ENCODE measurements around the gene SPEF2.

Gene SPEF2

DNA sequence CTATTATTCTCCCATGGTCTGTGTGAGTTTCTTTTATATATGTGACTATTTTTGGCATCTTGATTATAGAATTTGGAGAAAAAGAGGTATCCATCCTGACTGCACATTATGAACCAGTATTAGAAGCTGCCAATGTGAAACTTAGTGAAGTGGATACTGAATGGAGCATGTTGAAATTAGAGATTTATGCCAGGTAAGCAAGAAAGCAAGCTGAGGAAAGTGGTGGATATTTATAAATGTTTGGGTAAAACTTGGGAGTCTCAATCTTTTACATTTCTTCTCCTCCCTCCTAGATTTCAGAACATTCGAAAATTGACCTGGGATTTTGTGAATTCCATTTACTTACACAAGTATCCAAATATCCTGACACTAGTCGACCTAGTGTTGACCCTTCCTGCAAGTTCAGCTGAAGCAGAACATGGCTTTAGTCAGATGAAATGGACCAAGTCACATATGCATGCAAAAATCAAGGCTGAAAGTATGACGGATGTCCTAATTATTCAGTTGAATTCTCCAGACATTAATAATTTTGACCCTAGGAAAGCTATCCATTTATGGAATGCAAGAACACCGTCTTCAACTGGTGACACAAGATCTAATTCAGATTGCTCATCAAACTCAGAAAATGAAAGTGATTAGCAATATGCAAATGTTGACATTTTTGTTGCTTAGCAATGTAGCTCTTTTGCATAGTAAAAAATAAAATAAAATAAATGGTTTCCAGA lies 172.2 kb downstream of the SPEF2 start:
- no peak for DNase-seq
- no peaks in the 10 kb centered on the region for H3K9me3 ChIP-seq (ENCODE audit: control insufficient read depth, low read length)
- peak overlapping the region; percentile 40 for H3K27ac ChIP-seq (ENCODE audit: insufficient read depth, low read length, poor library complexity, severe bottlenecking)
- no peaks in the 10 kb centered on the region for H3K36me3 ChIP-seq (ENCODE audit: control insufficient read depth, insufficient read depth, low read length)
- no peak overlapping the region for H3K4me3 ChIP-seq (ENCODE audit: insufficient read depth, low read depth, low read length, poor library complexity, severe bottlenecking)
- no peaks in the 10 kb centered on the region for H3K27me3 ChIP-seq (replicated peaks; ENCODE audit: control insufficient read depth, insufficient read depth, low read length, poor library complexity, severe bottlenecking)
- H3K4me1 ChIP-seq (ENCODE audit: control insufficient read depth, insufficient read depth, low read length, poor library complexity, severe bottlenecking): peaks cover 25% of the 10 kb centered on the region

DNA sequence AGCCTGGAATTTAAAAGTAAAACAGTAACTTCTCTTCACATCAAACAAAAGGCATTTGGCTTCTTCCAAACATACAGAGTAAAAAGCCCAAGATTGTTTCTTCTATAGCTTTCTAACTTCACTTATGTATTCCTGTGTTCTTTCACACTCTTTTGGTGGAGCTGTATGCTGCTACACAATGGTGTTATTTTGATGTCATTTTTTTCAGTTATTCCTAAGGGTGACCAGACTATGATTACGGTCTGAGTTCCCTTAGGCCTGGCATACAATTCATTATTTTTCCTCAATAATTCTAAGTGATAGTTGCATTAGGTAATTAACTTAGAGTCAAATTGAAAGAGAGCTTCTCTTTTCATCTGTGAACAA lies 172.8 kb downstream of the SPEF2 start:
- Histone ChIP-seq H3K27ac (ENCODE audit: insufficient read depth, low read length, poor library complexity, severe bottlenecking) (peak overlapping the region; percentile 40), H3K27me3 (replicated peaks; ENCODE audit: control insufficient read depth, insufficient read depth, low read length, poor library complexity, severe bottlenecking) (no peaks in the 10 kb centered on the region), H3K4me3 (ENCODE audit: insufficient read depth, low read depth, low read length, poor library complexity, severe bottlenecking) (no peak overlapping the region), H3K36me3 (ENCODE audit: control insufficient read depth, insufficient read depth, low read length) (no peaks in the 10 kb centered on the region), H3K9me3 (ENCODE audit: control insufficient read depth, low read length) (no peaks in the 10 kb centered on the region), H3K4me1 (ENCODE audit: control insufficient read depth, insufficient read depth, low read length, poor library complexity, severe bottlenecking) (peaks cover 28% of the 10 kb centered on the region)
- no peak for DNase-seq

DNA sequence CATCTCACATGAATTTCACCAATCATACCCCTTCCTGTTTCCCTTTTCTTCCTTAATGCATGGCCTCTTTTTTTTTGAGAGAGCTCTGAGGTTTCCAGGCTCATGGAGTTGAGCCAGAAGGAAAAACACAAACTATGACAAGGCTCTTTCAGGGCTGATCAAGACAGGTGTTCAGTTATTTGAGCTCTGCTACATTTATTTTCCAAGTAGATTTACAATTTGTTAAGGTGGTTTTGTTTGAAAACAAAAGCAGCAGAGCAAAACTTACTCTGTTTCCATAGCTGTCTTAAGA lies 176.6 kb downstream of the SPEF2 start:
- Histone ChIP-seq H3K4me3 (ENCODE audit: insufficient read depth, low read depth, low read length, poor library complexity, severe bottlenecking) (no peak overlapping the region), H3K4me1 (ENCODE audit: control insufficient read depth, insufficient read depth, low read length, poor library complexity, severe bottlenecking) (peaks cover 44% of the 10 kb centered on the region), H3K9me3 (ENCODE audit: control insufficient read depth, low read length) (no peaks in the 10 kb centered on the region), H3K36me3 (ENCODE audit: control insufficient read depth, insufficient read depth, low read length) (no peaks in the 10 kb centered on the region), H3K27ac (ENCODE audit: insufficient read depth, low read length, poor library complexity, severe bottlenecking) (peak overlapping the region; percentile 31), H3K27me3 (replicated peaks; ENCODE audit: control insufficient read depth, insufficient read depth, low read length, poor library complexity, severe bottlenecking) (no peaks in the 10 kb centered on the region)
- no peak for DNase-seq

DNA sequence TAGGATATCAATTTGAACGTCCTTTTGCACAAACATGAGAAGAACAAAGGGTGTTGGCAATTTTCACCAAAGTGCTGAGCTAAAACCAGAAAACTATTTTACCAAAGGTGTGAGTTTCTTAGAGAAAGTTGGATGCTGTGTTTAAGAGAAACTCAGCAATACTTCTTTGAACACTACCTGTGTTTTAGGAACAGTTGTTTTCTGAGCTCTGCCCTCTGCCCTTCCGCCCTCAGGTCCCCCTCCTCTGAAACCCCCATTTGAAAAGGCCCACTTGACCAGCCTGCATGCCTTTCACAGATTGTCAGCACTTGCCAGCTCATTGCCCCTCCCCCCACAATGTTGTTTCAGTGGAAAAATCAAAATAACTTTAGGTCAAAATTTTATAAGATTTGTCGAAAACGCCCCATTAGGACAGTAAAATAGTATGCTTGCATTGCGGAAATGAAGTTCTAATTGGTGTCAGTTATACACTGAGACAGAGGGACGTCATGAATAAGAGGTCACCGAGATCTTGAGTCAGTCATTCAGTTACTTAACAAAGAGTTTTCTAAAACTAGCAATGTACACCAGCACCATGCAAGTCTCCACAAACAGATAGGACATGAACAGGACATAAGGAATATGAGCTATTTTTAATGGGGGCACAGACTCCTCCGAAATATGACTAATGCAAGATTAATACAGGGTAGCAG lies 177.2 kb downstream of the SPEF2 start:
- no peaks in the 10 kb centered on the region for H3K9me3 ChIP-seq (ENCODE audit: control insufficient read depth, low read length)
- no peaks in the 10 kb centered on the region for H3K36me3 ChIP-seq (ENCODE audit: control insufficient read depth, insufficient read depth, low read length)
- H3K27ac ChIP-seq (ENCODE audit: insufficient read depth, low read length, poor library complexity, severe bottlenecking): peak overlapping the region; percentile 31
- H3K27me3 ChIP-seq (replicated peaks; ENCODE audit: control insufficient read depth, insufficient read depth, low read length, poor library complexity, severe bottlenecking): no peaks in the 10 kb centered on the region
- no peak overlapping the region for H3K4me3 ChIP-seq (ENCODE audit: insufficient read depth, low read depth, low read length, poor library complexity, severe bottlenecking)
- no peak for DNase-seq
- H3K4me1 ChIP-seq (ENCODE audit: control insufficient read depth, insufficient read depth, low read length, poor library complexity, severe bottlenecking): peaks cover 44% of the 10 kb centered on the region

DNA sequence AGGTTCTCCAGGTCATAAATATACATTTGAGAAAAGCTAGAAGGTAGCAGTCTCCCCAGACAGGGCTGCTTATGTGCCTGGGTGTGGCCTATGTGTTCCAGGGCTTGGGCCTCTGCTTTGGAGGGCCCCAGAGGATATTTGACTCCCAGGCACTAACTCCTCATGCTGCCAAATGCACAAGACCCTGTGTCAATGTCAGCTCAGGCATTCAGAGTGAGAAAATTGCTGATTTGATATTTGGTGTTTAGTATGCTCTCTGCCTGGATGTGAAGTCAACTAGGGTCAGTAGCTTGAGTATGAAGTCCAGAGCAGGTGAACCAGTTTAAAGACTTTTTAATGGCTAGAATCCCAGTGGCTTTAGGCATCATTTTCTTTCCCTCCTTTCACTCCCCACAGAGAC lies 181.5 kb downstream of the SPEF2 start:
- H3K4me3 ChIP-seq (ENCODE audit: insufficient read depth, low read depth, low read length, poor library complexity, severe bottlenecking): no peak overlapping the region
- H3K4me1 ChIP-seq (ENCODE audit: control insufficient read depth, insufficient read depth, low read length, poor library complexity, severe bottlenecking): peaks cover 52% of the 10 kb centered on the region
- H3K36me3 ChIP-seq (ENCODE audit: control insufficient read depth, insufficient read depth, low read length): no peaks in the 10 kb centered on the region
- no peak for DNase-seq
- no peak overlapping the region for H3K27ac ChIP-seq (ENCODE audit: insufficient read depth, low read length, poor library complexity, severe bottlenecking)
- H3K27me3 ChIP-seq (replicated peaks; ENCODE audit: control insufficient read depth, insufficient read depth, low read length, poor library complexity, severe bottlenecking): no peaks in the 10 kb centered on the region
- no peaks in the 10 kb centered on the region for H3K9me3 ChIP-seq (ENCODE audit: control insufficient read depth, low read length)

DNA sequence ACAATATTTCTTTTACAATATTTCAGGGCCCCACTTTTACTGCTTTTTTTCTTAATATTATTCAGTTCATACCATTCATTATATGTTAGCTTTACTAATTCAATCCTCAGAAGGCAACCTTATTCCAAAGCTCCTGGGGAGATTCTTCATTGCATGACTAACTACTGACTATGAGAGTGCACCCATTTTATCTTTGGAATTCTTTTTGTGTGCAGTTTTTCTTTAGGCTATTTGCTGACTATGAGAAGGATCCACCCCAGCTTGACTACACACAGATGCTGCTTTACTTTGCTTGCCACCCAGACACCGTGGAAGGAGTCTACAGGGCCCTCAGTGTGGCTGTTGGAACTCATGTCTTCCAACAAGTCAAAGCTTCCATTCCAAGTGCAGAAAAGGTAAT lies 182.1 kb downstream of the SPEF2 start:
- no peaks in the 10 kb centered on the region for H3K9me3 ChIP-seq (ENCODE audit: control insufficient read depth, low read length)
- no peak overlapping the region for H3K27ac ChIP-seq (ENCODE audit: insufficient read depth, low read length, poor library complexity, severe bottlenecking)
- no peaks in the 10 kb centered on the region for H3K27me3 ChIP-seq (replicated peaks; ENCODE audit: control insufficient read depth, insufficient read depth, low read length, poor library complexity, severe bottlenecking)
- no peak for DNase-seq
- no peaks in the 10 kb centered on the region for H3K36me3 ChIP-seq (ENCODE audit: control insufficient read depth, insufficient read depth, low read length)
- H3K4me1 ChIP-seq (ENCODE audit: control insufficient read depth, insufficient read depth, low read length, poor library complexity, severe bottlenecking): peaks cover 52% of the 10 kb centered on the region
- H3K4me3 ChIP-seq (ENCODE audit: insufficient read depth, low read depth, low read length, poor library complexity, severe bottlenecking): no peak overlapping the region

DNA sequence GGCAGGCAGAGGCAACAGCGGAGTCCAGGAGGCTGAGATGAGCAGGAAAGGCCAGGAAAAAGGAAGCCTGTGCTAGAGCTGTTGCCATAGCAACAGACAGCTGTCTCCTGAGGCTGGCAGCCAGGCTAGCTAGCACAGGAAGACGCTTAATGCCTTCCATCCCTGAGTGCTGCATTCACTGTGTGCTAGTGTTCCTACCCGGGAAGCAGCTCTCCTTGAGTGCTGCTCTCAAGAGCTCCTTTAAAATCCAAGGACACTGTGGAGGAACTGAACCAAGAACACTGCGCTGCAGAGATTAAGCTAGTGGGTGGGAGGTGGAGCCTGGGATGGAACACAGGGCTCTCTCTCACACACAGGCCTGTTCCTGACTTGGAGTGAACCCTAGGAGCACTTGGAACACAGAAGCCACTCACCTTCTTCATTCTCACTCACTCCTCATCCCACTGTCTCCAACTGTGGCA lies 185.6 kb downstream of the SPEF2 start:
- Histone ChIP-seq H3K9me3 (ENCODE audit: control insufficient read depth, low read length) (no peaks in the 10 kb centered on the region), H3K4me3 (ENCODE audit: insufficient read depth, low read depth, low read length, poor library complexity, severe bottlenecking) (no peak overlapping the region), H3K36me3 (ENCODE audit: control insufficient read depth, insufficient read depth, low read length) (no peaks in the 10 kb centered on the region), H3K27ac (ENCODE audit: insufficient read depth, low read length, poor library complexity, severe bottlenecking) (peak overlapping the region; percentile 15), H3K27me3 (replicated peaks; ENCODE audit: control insufficient read depth, insufficient read depth, low read length, poor library complexity, severe bottlenecking) (no peaks in the 10 kb centered on the region), H3K4me1 (ENCODE audit: control insufficient read depth, insufficient read depth, low read length, poor library complexity, severe bottlenecking) (peaks cover 36% of the 10 kb centered on the region)
- peak in 1 of 3 donors; percentile 27 for DNase-seq

DNA sequence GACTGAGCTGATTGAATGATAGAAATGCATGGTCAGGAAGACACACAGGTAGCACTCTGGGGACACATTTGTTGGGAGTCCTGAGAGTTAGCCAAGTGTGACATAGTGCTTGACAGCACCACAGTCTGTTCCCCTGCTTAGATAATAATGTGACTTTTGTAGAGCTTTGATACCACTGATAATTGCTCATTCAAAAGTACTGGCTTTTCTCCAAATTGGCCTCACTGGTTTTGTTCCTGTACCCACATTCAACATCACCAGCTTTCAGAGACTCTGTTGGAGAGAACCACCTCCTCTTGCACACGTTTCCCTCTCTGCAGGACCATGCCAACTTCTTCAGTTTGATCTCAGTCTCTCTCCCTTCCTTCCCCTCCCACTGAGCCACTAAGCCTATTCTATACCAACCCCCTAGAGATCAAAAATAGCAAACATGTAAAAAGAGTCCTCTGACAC lies 186.6 kb downstream of the SPEF2 start:
- H3K27ac ChIP-seq (ENCODE audit: insufficient read depth, low read length, poor library complexity, severe bottlenecking): no peak overlapping the region
- no peak overlapping the region for H3K4me3 ChIP-seq (ENCODE audit: insufficient read depth, low read depth, low read length, poor library complexity, severe bottlenecking)

DNA sequence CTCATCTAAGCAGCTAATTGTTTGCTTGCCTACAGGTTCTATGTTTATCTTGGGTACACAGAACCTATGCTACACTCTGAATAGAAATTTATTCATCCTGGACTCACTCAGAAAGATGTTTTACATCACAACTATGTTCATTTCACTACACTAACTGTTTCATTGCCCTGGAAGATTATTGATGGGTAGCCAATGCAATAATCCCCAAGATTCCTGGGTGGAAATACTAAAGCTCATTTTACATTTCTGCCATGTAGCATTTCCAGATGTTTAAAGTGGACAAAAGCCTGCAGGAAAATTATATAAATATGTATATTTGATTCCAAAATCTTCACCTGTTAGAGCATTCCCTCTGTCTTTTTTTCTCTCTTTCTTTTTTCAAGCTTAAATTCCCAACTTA lies 187.2 kb downstream of the SPEF2 start:
- no peak overlapping the region for H3K4me3 ChIP-seq (ENCODE audit: insufficient read depth, low read depth, low read length, poor library complexity, severe bottlenecking)
- no peaks in the 10 kb centered on the region for H3K9me3 ChIP-seq (ENCODE audit: control insufficient read depth, low read length)
- H3K36me3 ChIP-seq (ENCODE audit: control insufficient read depth, insufficient read depth, low read length): no peaks in the 10 kb centered on the region
- H3K27me3 ChIP-seq (replicated peaks; ENCODE audit: control insufficient read depth, insufficient read depth, low read length, poor library complexity, severe bottlenecking): no peaks in the 10 kb centered on the region
- no peak overlapping the region for H3K27ac ChIP-seq (ENCODE audit: insufficient read depth, low read length, poor library complexity, severe bottlenecking)
- peaks cover 46% of the 10 kb centered on the region for H3K4me1 ChIP-seq (ENCODE audit: control insufficient read depth, insufficient read depth, low read length, poor library complexity, severe bottlenecking)
- DNase-seq: no peak

More for the DNA sequence above, 186.6 kb downstream of the SPEF2 start:
- H3K4me1 ChIP-seq (ENCODE audit: control insufficient read depth, insufficient read depth, low read length, poor library complexity, severe bottlenecking): peaks cover 40% of the 10 kb centered on the region
- DNase-seq: no peak
- H3K9me3 ChIP-seq (ENCODE audit: control insufficient read depth, low read length): no peaks in the 10 kb centered on the region
- no peaks in the 10 kb centered on the region for H3K27me3 ChIP-seq (replicated peaks; ENCODE audit: control insufficient read depth, insufficient read depth, low read length, poor library complexity, severe bottlenecking)
- H3K36me3 ChIP-seq (ENCODE audit: control insufficient read depth, insufficient read depth, low read length): no peaks in the 10 kb centered on the region

DNA sequence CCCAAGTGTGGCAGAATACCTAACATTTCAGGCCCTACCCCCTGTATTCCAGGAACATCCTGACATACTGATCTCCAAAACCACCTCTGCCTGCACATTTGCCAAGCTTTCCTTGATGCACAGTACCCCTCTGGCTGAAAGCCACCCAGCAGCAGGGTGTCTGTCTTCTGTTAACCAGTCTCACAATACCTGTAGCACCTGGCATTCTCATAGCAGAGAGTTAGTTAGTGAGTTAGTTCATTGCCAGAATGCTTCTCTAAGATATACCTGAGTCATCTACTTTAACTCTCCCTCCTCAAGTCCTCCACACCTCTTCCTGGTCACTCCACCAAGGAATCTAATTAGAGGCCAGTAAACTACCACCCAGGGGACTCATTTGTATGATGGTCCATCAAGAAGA lies 192.9 kb downstream of the SPEF2 start:
- no peak for DNase-seq
- peaks cover 54% of the 10 kb centered on the region for H3K4me1 ChIP-seq (ENCODE audit: control insufficient read depth, insufficient read depth, low read length, poor library complexity, severe bottlenecking)
- H3K27me3 ChIP-seq (replicated peaks; ENCODE audit: control insufficient read depth, insufficient read depth, low read length, poor library complexity, severe bottlenecking): no peaks in the 10 kb centered on the region
- no peaks in the 10 kb centered on the region for H3K36me3 ChIP-seq (ENCODE audit: control insufficient read depth, insufficient read depth, low read length)
- no peaks in the 10 kb centered on the region for H3K9me3 ChIP-seq (ENCODE audit: control insufficient read depth, low read length)
- H3K4me3 ChIP-seq (ENCODE audit: insufficient read depth, low read depth, low read length, poor library complexity, severe bottlenecking): peak overlapping the region; percentile 8
- peak overlapping the region; percentile 95 for H3K27ac ChIP-seq (ENCODE audit: insufficient read depth, low read length, poor library complexity, severe bottlenecking)
